Measurements from ENCODE around the gene KIAA1191. TPM values are rescaled to one million over a fixed set of nuclear protein-coding genes. Genes with fewer than 3 reads are reported as not detected.
A peak's percentile ranks its signal among the peaks of the same experiment; 100 is the strongest.

KIAA1191 gene
- total RNA-seq, 2 donors from 2014 or later = 73.9 to 76.7 TPM

GRCh38 chr5:176396330-176396729 is 34.8 kb upstream of the KIAA1191 start:
- DNase-seq = no peak
- H3K9me3 ChIP-seq (ENCODE audit: control insufficient read depth, low read length, poor library complexity, severe bottlenecking) = no peaks in the 10 kb centered on the region
- Mint-ChIP-seq H3K27ac (peak overlapping the region; percentile 51), H3K4me1 (peaks cover 10% of the 10 kb centered on the region), H3K36me3 (ENCODE audit: low read depth) (peaks cover 2% of the 10 kb centered on the region), H3K27me3 (no peaks in the 10 kb centered on the region), H3K4me3 (no peak overlapping the region)
- ATAC-seq = no peak

GRCh38 chr5:176394881-176395675 is 33.5 kb upstream of the KIAA1191 start:
- no peaks in the 10 kb centered on the region for H3K9me3 ChIP-seq (ENCODE audit: control insufficient read depth, low read length, poor library complexity, severe bottlenecking)
- Mint-ChIP-seq H3K27me3 (no peaks in the 10 kb centered on the region), H3K27ac (peak overlapping the region; percentile 34), H3K4me3 (no peak overlapping the region), H3K4me1 (peaks cover 4% of the 10 kb centered on the region), H3K36me3 (ENCODE audit: low read depth) (peaks cover 2% of the 10 kb centered on the region)
- ATAC-seq (no peak), DNase-seq (no peak)

DNA sequence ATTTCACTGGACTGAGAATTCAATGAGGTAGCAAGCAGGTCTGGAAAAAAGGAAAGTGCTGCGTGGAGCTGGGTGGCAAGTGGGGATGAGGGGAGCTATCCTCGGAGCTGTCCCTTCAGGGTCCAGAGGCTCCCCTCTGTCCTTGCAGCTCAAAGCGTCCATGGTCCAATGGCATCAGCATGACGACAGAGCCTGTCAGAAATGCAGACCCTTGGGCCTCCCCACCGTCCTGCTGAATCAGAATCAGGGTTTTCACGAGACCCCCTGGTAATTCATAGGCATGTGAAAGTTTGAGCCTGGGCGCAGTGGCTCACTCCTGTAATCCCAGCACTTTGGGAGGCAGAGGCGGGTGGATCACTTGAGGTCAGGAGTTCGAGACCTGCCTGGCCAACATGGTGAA is 32.5 kb upstream of the KIAA1191 start:
- H3K4me1 Mint-ChIP-seq = peaks cover 9% of the 10 kb centered on the region
- H3K9me3 ChIP-seq (ENCODE audit: control insufficient read depth, low read length, poor library complexity, severe bottlenecking) = no peaks in the 10 kb centered on the region
- no peak for DNase-seq
- no peak for ATAC-seq
- peaks cover 2% of the 10 kb centered on the region for H3K36me3 Mint-ChIP-seq (ENCODE audit: low read depth)
- no peaks in the 10 kb centered on the region for H3K27me3 Mint-ChIP-seq
- no peak overlapping the region for H3K4me3 Mint-ChIP-seq
- no peak overlapping the region for H3K27ac Mint-ChIP-seq

DNA sequence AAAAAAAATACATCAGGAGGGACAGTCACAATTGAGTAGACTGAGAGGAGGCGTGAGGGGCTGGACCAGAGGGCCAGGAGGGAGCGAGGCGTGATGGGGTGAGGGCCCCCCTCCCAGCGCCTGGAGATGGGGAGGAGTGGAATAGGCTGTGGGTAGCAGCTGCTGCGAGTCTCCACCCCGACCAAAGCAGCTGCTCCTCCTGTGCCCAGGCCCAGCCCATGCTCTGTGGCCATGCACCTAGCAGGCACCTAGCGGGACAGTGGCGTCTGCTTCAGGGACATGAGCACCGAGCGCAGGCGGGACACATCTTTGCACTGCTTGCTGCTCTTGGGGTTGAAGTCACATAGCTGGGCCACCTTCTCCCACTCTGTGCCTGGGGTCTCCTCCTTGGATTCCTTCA is 31.0 kb upstream of the KIAA1191 start:
- H3K9me3 ChIP-seq (ENCODE audit: control insufficient read depth, low read length, poor library complexity, severe bottlenecking) = no peaks in the 10 kb centered on the region
- Mint-ChIP-seq H3K27me3 (no peaks in the 10 kb centered on the region), H3K4me3 (no peak overlapping the region), H3K4me1 (peaks cover 18% of the 10 kb centered on the region), H3K27ac (peak overlapping the region; percentile 72), H3K36me3 (ENCODE audit: low read depth) (peaks cover 2% of the 10 kb centered on the region)
- DNase-seq = no peak
- ATAC-seq = no peak

GRCh38 chr5:176391999-176392398 is 30.4 kb upstream of the KIAA1191 start:
- no peak for ATAC-seq

GRCh38 chr5:176391479-176391878 is 29.9 kb upstream of the KIAA1191 start:
- H3K9me3 ChIP-seq (ENCODE audit: control insufficient read depth, low read length, poor library complexity, severe bottlenecking) = no peaks in the 10 kb centered on the region
- no peak overlapping the region for H3K4me3 Mint-ChIP-seq
- H3K4me1 Mint-ChIP-seq = peaks cover 27% of the 10 kb centered on the region
- no peaks in the 10 kb centered on the region for H3K27me3 Mint-ChIP-seq
- peak overlapping the region; percentile 8 for H3K27ac Mint-ChIP-seq
- DNase-seq (no peak), ATAC-seq (no peak)
- H3K36me3 Mint-ChIP-seq (ENCODE audit: low read depth) = no peaks in the 10 kb centered on the region

More at GRCh38 chr5:176391999-176392398, 30.4 kb upstream of the KIAA1191 start:
- Mint-ChIP-seq H3K4me1 (peaks cover 22% of the 10 kb centered on the region), H3K4me3 (no peak overlapping the region), H3K27me3 (no peaks in the 10 kb centered on the region), H3K27ac (peak overlapping the region; percentile 72), H3K36me3 (ENCODE audit: low read depth) (peaks cover 2% of the 10 kb centered on the region)
- DNase-seq = no peak
- H3K9me3 ChIP-seq (ENCODE audit: control insufficient read depth, low read length, poor library complexity, severe bottlenecking) = no peaks in the 10 kb centered on the region

GRCh38 chr5:176389135-176390123 is 27.9 kb upstream of the KIAA1191 start:
- H3K27ac Mint-ChIP-seq = peak overlapping the region; percentile 98
- H3K9me3 ChIP-seq (ENCODE audit: control insufficient read depth, low read length, poor library complexity, severe bottlenecking) = no peaks in the 10 kb centered on the region
- DNase-seq = peak in 1 of 3 donors; percentile 96
- H3K4me1 Mint-ChIP-seq = peaks cover 35% of the 10 kb centered on the region
- H3K4me3 Mint-ChIP-seq = peak overlapping the region; percentile 97
- peak; percentile 48 for ATAC-seq
- no peaks in the 10 kb centered on the region for H3K27me3 Mint-ChIP-seq
- no peaks in the 10 kb centered on the region for H3K36me3 Mint-ChIP-seq (ENCODE audit: low read depth)

GRCh38 chr5:176388444-176389134 is 27.0 kb upstream of the KIAA1191 start, which contains the start of the genes HIGD2A and NOP16:
HIGD2A (plus strand) TSS chr5:176388751; CDS start chr5:176388820, 69 bp downstream.
NOP16 (minus strand) TSS chr5:176388598; CDS start chr5:176388539, 59 bp downstream.
- H3K4me3 Mint-ChIP-seq = peak within 1 kb of the TSS; percentile 97
- no peaks in the 10 kb centered on the region for H3K27me3 Mint-ChIP-seq

GRCh38 chr5:176388003-176388443 is 26.5 kb upstream of the KIAA1191 start:
- no peaks in the 10 kb centered on the region for H3K9me3 ChIP-seq (ENCODE audit: control insufficient read depth, low read length, poor library complexity, severe bottlenecking)
- ATAC-seq (no peak), DNase-seq (no peak)
- Mint-ChIP-seq H3K36me3 (ENCODE audit: low read depth) (no peaks in the 10 kb centered on the region), H3K4me1 (peaks cover 35% of the 10 kb centered on the region), H3K27me3 (no peaks in the 10 kb centered on the region), H3K4me3 (peak overlapping the region; percentile 97), H3K27ac (peak overlapping the region; percentile 98)

More at GRCh38 chr5:176388444-176389134, 27.0 kb upstream of the KIAA1191 start, which contains the start of the genes HIGD2A and NOP16:
- no peaks in the 10 kb centered on the region for H3K36me3 Mint-ChIP-seq (ENCODE audit: low read depth)
- ATAC-seq (peak; percentile 90), DNase-seq (peak; percentile 83 to 98 (median 97))
- no peaks in the 10 kb centered on the region for H3K9me3 ChIP-seq (ENCODE audit: control insufficient read depth, low read length, poor library complexity, severe bottlenecking)
- peaks cover 35% of the 10 kb centered on the region for H3K4me1 Mint-ChIP-seq
- peak within 1 kb of the TSS; percentile 98 for H3K27ac Mint-ChIP-seq

DNA sequence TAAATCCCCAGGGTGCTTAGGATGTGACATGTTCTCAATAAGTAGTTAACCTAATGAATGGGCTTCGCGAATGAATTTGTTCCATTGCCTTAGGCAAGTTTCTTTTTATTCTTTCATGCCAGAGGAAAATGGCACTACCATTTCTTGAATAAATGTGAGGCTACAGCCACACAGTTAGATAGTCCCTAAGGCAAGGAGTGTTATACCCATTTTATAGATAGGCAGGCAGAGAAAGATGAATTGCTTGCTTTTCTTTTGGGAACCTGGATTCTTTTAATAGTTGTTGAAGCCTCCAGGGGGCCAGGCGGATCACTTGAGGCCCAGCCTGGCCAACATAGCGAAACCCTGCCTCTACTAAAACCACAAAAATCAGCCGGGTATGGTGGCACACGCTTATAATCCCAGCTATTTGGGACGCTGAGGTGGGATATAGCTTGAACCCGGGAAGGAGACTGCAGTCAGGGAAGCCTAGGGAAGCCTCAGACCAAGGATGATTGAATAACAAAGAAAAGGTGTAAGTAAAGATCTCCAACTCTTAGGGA is 25.9 kb upstream of the KIAA1191 start:
- H3K4me3 Mint-ChIP-seq = peak overlapping the region; percentile 97
- H3K9me3 ChIP-seq (ENCODE audit: control insufficient read depth, low read length, poor library complexity, severe bottlenecking) = no peaks in the 10 kb centered on the region
- peak overlapping the region; percentile 98 for H3K27ac Mint-ChIP-seq
- no peaks in the 10 kb centered on the region for H3K27me3 Mint-ChIP-seq
- no peaks in the 10 kb centered on the region for H3K36me3 Mint-ChIP-seq (ENCODE audit: low read depth)
- DNase-seq = no peak
- H3K4me1 Mint-ChIP-seq = peaks cover 35% of the 10 kb centered on the region
- ATAC-seq = no peak

GRCh38 chr5:176386491-176386890 is 24.9 kb upstream of the KIAA1191 start:
- Mint-ChIP-seq H3K36me3 (ENCODE audit: low read depth) (no peaks in the 10 kb centered on the region), H3K4me1 (peaks cover 35% of the 10 kb centered on the region), H3K27ac (peak overlapping the region; percentile 98), H3K27me3 (no peaks in the 10 kb centered on the region), H3K4me3 (no peak overlapping the region)
- ATAC-seq (no peak), DNase-seq (no peak)
- no peaks in the 10 kb centered on the region for H3K9me3 ChIP-seq (ENCODE audit: control insufficient read depth, low read length, poor library complexity, severe bottlenecking)

- Mint-ChIP-seq H3K4me3 (no peak overlapping the region), H3K27me3 (no peaks in the 10 kb centered on the region), H3K27ac (peak overlapping the region; percentile 41), H3K36me3 (ENCODE audit: low read depth) (no peaks in the 10 kb centered on the region), H3K4me1 (peaks cover 35% of the 10 kb centered on the region)
- no peaks in the 10 kb centered on the region for H3K9me3 ChIP-seq (ENCODE audit: control insufficient read depth, low read length, poor library complexity, severe bottlenecking)
- DNase-seq = no peak
- no peak for ATAC-seq
Observed at GRCh38 chr5:176384991-176385390, 23.4 kb upstream of the KIAA1191 start.
